CD4-positive, alpha-beta T cell treated with Interleukin-15 for 4 hours (primary cell): ENCODE data around the gene RNF13.
"Not testable (repeated sequence)": the region's sequence is repeated elsewhere in the genome, so short reads cannot be mapped to it uniquely, and the experiment has no call there.

ENCODE experiments used
- DNase-seq: peaks from one replicate; pipeline ENCODE4 v3.0.0-alpha.2; 2020; ENCODE audit warnings: low spot score

The RNF13 gene

GRCh38 chr3:149801195-149801594 lies 11.8 kb upstream of the RNF13 start:
- DNase-seq = no peak

DNA sequence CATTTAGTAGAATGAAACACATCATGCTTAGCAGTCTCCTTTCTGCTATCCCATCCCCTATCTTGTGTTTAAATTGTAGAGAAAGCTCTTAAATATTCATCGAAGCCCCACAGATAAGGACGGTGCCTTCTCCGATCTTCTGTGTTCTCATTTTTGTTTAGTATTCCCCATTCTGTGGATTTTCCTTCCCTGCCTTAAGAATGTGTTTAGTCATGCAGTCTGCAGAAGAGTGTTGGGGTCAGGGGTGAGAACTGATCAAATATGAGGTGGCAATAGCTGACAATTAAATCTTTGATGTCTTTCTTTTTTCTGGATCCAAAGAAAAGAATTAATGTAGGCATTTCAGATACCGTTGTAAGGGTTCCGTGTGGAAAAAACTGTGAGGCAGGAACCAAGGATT lies 11.4 kb upstream of the RNF13 start:
- no peak for DNase-seq

GRCh38 chr3:149806171-149806778 lies 6.7 kb upstream of the RNF13 start:
- DNase-seq = no peak

DNA sequence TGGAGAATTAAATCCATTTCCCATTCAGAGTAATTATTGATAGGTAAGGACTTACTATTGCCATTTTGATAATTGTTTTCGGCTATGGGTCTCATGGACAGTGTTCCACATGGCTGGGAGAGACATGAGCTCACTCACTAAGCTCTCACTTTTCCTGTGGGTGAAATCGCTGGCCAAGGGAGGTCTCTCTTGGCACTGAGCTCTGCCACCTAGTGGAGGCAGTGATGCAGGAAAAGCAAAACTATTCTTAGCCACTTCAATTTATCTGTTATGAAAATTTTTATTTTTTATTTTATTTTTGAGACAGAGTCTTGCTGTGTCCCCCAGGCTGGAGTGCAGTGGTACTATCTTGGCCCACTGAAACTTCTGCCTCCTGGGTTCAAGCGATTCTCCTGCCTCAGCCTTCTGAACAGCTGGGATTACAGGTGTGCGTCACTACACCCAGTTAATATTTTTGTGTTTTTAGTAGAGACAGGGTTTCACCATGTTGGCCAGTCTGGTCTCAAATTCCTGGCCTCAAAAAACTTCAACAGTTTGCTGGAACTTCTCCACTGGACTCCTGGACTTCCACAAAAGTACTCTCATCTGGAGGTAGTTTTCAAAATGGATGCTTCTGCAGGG lies 4.7 kb upstream of the RNF13 start:
- peak; percentile 60 for DNase-seq

- DNase-seq = no peak
Measured at GRCh38 chr3:149809699-149810098, 3.3 kb upstream of the RNF13 start.

GRCh38 chr3:149810846-149811245 lies 2.2 kb upstream of the RNF13 start:
- DNase-seq = no peak

DNA sequence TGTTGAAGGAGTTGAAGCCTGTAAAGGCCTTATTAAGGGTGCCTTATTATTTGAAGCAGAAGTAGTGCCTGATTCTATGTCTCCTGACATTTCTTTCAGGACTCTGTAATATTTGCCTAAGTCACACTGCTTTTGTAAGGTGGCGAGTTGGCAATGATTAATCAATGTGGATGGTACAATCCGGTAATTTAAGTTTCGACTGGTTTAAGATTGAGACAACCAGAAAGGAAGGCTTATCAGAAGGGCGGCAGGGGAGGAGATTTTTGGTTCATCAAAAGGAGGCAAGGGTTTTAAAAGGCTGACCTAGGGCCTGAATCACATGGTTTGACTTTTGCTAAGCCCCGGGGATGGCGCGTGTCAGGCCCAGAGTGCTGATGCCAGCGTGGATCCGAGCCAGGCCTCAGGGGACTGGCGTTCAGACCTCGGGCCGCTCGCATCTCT lies 830 bp upstream of the RNF13 start:
- DNase-seq = no peak

GRCh38 chr3:149813367-149814281 lies 609 bp downstream of the RNF13 start:
- DNase-seq = no peak

- no peak for DNase-seq
Measured at GRCh38 chr3:149815321-149815720, 2.3 kb downstream of the RNF13 start.

DNA sequence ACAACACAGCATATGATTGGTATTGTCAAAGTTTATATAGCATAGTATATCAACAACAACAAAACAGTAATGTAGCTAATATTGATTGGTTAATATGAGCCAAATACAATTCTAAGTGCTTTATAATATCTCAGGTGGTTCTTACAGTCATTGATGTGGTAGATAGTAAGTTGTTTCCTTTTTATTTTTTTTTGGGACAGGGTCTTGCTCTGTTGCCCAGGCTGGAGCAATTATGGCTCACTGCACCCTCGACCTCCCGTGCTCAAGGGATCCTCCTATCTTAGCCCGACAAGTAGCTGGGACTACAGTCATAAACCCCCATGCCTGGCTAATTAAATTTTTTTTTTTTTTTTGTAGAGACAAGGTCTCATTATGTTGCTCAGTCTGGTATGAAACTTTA lies 2.7 kb downstream of the RNF13 start:
- DNase-seq = no peak

- no peak for DNase-seq
Measured at GRCh38 chr3:149816311-149816710, 3.3 kb downstream of the RNF13 start.

DNA sequence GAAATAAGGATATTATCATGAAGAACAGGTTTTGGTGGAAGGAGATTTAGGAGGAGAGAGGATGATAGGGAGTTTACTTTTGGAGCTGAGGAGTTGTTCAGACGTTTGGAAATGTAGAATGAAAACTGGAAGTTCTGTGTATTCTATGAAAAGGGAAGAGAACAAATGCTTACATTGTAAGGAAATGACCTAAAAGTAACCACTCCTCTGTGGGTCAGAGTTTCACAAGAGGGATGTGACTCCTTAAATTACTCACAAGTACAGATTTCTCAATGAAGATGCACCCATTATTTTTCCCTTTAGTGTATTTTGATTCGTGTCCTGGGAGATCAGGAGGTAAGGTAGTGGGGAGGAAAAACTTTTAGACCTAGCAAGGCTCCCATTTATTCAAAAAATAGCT lies 4.0 kb downstream of the RNF13 start:
- DNase-seq = no peak

GRCh38 chr3:149819432-149819831 lies 6.4 kb downstream of the RNF13 start:
- no peak for DNase-seq

DNA sequence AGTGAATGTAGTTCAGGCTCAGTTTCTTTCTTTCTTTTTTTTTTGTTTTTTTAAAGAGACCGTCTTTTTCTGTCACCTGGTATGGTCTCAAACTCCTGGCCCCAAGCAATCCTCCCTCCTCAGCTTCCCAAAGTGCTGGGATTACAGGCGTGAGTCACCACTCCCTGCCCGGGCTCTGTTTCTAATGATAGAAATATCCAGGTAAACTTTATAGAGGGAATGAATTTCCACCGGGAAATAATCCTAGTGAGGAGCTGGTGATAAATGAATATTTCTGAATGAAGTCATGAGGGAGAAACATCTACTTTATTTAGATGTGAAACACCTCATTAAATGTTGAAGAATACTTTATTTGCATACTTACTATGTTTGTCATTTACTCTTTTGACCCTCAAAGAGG lies 7.2 kb downstream of the RNF13 start:
- no peak for DNase-seq

DNA sequence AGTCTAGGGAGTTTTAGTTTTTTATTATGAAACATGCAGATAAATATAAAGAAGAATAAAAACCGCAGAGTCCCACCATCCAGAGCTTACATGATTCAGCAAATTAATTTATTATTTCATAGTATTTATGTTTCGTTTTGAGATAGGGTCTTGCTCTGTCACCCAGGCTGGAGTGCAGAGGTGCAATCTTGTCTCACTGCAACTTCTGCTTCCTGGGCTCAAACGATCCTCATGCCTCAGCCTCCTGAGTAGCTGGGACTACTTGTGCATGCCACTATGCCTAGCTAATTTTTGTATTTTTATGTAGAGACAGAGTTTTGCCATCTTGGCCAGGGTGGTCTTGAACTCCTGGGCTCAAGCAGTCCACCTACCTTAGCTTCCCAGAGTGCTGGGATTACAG lies 13.6 kb downstream of the RNF13 start:
- DNase-seq = no peak

DNA sequence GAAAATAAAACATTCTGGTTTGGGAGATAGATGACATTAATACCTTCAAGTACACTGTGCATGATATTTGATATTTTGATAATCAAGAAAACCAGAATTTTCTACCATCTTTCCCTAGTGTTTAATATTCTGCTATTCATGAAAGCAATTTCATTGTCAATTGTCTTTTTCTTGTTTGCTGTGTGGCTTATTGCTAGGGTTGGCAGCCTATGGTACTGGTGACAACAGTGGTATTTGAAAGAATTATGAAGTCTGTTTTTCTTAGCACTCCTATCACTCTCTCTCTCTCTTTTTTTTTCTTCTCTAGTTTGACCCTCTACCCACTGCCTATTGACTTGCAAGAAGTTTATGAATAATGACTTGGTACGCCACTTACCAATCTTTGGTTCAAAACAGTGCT lies 15.4 kb downstream of the RNF13 start:
- no peak for DNase-seq

- DNase-seq = not testable (repeated sequence)
Measured at GRCh38 chr3:149829631-149830030, 16.6 kb downstream of the RNF13 start.

- DNase-seq = no peak
Measured at GRCh38 chr3:149830902-149831301, 17.9 kb downstream of the RNF13 start.

- no peak for DNase-seq
Measured at GRCh38 chr3:149831321-149831720, 18.3 kb downstream of the RNF13 start.

GRCh38 chr3:149832086-149832485 lies 19.1 kb downstream of the RNF13 start:
- no peak for DNase-seq

GRCh38 chr3:149833241-149833640 lies 20.2 kb downstream of the RNF13 start:
- no peak for DNase-seq

GRCh38 chr3:149838491-149838890 lies 25.5 kb downstream of the RNF13 start:
- not testable (repeated sequence) for DNase-seq

DNA sequence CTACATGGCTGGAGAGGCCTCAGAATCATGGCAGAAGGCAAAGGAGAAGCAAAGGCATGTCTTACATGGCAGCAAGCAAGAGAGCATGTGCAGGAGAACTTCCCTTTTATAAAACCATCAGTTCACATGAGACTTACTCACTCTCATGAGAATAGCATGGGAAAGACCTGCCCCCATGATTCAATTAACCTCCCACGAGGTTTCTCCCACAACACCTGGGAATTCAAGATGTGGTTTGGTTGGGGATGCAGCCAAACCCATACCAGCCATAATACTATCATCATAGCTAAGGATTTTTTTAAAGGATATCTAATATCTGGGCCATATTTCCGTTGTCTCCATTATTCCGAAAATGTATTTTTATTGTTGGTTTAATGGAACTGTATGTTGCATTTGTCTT lies 26.5 kb downstream of the RNF13 start:
- DNase-seq = not testable (repeated sequence)
